Thyroid gland (tissue), 4 donors: Measurements from ENCODE around the gene CLSTN2.

Experiments used
- CTCF ChIP-seq, 6 experiments: fragments of 200-600 bp in 3 of 6; fragments of 450-650 bp in 3 of 6; sonication (generic) in 3 of 6; IDR thresholded peaks; one replicate each; pipeline ENCODE4 v1.5.1; 2016 to 2019; ENCODE audit warnings: antibody characterized with exemption in 6 of 6, mild to moderate bottlenecking in 2 of 6, inconsistent platforms in 1 of 6, moderate library complexity in 1 of 6
- POLR2A ChIP-seq, 2 donors: fragments of 450-650 bp; IDR thresholded peaks; one replicate each; pipeline ENCODE4 v1.6.1; 2017; ENCODE audit warnings: antibody characterized with exemption in 2 of 2, mild to moderate bottlenecking in 2 of 2, moderate library complexity in 1 of 2

- TF ChIP-seq CTCF (IDR thresholded peaks at IDR 0.05) (no peak), POLR2A (IDR thresholded peaks at IDR 0.05) (no peak)
Observed at GRCh38 chr3:140456974-140457373, 522.0 kb downstream of the CLSTN2 start.
